HG03460 (cell line): ENCODE data around the gene KIAA0513.
A peak's percentile ranks its signal among the peaks of the same experiment; 100 is the strongest.
"Not testable (repeated sequence)": the region's sequence is repeated elsewhere in the genome, so short reads cannot be mapped to it uniquely, and the experiment has no call there.

Experiments used
- ATAC-seq: cut with Tn5 transposase; IDR thresholded peaks from one replicate; pipeline ENCODE4 v1.9.1; 2021; ENCODE audit not compliant: unreplicated experiment

KIAA0513 gene

DNA sequence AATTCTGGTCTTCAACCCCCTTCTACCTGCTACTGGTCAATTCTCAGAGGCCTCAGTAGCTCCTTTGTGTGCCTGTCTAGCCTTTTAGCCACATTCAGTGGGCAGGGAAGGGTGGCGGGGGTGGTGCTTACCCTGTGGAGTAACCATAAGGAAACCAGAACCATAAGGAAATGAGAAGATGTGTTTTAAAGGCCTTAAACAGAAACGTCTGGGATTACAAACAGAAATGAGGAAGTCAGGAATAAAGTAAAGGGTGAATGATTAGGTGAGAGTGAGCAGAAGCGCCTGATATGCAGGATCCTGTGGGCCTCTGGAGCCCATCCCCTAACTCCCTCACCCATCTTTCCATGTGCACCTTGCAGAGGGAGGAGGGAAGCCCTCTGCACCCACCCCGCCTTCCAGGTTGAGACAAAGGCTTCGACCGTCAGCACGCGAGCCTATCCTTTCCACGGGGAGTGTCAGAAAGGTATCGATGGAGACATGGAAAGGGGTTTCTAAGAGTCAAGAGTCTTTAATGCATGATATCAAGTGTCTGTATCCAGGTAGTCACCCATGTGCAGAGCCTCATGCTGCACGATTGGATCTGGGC is 20.4 kb downstream of the KIAA0513 start:
- ATAC-seq = no peak

DNA sequence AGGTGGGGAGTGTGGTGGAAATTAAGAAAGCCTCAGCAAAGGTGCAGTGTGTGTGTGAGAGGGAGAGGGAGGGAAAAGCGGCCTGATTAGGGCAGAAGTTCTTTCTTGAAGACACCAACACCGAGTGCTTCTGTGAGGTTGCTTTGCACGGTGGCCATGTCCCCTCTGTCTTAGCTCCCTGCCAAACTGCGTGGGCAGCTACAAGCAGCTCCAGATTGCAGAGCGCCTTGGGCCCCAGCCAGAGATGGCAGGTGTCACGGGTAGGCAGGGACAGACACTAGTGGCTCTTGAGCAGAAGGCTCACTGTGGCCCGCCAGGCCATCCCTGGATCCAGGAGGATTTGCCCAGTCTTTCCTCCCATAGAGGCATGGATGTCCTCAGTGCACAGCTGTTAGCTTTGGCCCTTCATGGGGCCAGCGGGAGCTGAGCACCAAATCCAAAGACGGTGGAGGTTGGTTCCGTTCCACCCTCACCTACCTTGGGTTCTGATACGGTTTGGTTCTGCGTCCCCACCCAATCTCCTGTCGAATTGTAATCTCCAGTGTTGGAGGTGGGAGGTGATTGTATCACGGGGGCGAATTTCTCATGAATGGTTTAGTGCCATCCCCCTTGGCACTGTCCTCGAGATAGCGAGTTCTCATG is 21.4 kb downstream of the KIAA0513 start:
- no peak for ATAC-seq

GRCh38 chr16:85049706-85050305 is 22.2 kb downstream of the KIAA0513 start:
- ATAC-seq = no peak

GRCh38 chr16:85051067-85051581 is 23.5 kb downstream of the KIAA0513 start:
- no peak for ATAC-seq

DNA sequence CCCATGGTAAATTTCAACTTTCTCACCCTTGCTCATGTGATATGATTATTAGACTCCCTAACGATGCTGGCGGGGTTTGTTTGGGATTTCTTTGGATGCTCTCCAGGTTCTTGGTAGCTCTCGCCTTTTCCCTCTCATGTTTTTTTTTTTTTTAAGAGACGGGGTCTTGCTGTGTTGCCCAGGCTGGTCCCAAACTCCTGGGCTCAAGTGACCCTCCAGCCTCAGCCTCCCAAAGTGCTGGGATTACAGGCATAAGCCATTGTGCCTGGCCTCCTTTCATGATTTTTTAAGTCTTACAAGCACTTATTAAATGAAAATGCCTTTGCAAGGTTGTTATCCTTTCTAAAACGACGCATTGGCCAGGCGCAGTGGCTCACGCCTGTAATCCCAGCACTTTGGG is 24.1 kb downstream of the KIAA0513 start:
- ATAC-seq = no peak

DNA sequence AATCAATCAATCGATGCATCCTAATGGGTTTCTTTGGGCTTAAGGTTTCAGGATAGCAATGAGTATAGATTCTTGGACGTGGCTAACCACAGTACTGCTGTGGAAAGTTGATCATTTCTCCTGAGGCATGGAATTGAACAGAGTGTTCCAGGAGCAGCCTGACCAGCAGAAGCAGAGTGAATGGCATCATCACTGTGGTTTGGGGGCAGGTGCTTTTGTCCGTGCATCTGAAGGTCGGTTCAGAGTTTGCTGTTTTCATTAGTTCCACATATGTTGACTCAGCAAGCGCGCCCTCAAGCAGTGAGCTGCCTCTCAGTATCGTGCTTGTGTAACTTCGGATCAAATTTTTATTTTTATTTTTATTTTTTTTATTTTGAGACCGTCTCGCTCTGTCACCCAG is 24.9 kb downstream of the KIAA0513 start:
- no peak for ATAC-seq

DNA sequence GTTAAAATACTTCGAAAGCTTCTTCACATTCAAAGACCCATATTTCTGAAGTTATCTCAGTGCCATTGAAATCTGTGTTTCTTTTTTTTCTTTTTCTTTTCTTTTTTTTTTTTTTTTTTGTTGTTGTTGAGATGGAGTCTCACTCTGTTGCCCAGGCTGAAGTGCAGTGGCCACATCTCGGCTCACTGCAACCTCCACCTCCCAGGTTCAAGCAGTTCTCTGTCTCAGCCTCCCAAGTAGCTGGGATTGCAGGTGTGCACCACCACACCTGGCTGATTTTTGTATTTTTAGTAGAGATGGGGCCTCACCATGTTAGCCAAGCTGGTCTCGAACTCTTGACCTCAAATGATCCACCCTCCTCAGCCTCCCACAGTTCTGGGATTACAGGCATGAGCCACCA is 26.7 kb downstream of the KIAA0513 start:
- not testable (repeated sequence) for ATAC-seq

- ATAC-seq = no peak
These were observed 27.4 kb downstream of the KIAA0513 start for GRCh38 chr16:85054948-85055492.

DNA sequence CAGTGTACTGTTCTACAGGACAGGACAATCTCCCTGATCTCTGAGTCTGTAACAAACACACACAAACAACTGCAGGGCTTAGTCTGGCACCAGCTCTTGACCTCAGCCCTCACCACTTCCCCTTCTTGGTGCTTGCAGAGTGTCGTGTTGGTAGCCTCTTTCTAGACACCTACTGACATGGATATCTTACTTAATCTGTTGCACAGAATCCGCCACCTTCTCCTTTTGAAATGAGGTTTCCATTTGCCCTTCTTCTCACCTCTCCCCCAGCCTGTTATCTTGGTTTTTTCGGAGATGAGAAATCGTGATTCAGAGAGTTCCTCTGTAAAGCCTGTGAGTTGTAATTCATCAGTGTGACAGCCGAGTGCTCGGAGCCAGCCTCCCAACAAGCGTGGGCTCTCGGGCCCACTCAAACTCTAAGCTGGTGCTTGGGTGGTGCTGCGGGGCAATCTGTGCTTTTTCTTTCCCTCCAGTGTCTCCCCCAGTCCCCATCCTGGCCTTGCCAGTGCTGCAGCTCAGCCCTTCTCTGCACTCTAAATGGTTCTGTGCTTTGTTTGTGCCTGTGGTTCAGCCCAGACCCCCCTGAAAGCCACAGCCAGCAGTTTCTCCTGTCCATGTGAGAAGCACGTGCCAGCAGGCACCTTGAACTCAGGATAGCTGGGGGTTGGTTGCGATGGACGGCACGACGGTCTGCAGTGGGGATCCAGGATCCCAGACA is 28.1 kb downstream of the KIAA0513 start:
- peak; percentile 92 for ATAC-seq

- ATAC-seq = no peak
These were observed 28.7 kb downstream of the KIAA0513 start for GRCh38 chr16:85056211-85056748.

DNA sequence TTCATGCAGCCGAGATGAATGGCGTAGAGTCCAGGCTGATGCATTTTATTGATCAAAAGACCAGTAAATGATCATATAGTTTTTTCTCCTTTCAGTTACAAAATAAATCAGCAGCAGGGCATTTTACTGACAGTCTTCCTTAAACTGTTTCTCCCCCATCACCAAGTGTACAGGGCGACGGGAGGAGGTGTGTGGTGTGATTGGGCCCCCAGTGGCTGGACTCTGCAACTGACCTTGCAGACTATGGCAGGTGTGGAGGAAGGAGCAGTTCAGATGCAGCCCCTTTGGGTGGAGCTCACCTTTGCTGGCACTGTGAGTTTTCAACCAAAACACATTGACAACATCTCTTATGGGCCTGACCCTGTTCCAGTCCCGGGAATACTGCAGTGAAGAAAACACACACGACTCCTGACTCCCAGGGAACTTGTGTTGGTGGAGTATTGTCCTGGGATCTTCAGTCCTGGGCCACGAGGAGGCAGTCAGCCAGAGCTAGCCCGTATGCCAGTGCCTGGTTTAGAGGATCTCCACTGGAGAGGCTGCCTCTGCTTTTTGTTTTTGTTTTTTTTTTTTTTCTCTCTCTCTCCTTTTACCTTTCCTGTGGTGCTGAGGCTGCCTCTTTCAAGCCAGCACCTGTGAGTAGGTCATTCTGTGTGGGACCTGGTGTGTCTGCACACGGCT is 29.8 kb downstream of the KIAA0513 start:
- no peak for ATAC-seq

DNA sequence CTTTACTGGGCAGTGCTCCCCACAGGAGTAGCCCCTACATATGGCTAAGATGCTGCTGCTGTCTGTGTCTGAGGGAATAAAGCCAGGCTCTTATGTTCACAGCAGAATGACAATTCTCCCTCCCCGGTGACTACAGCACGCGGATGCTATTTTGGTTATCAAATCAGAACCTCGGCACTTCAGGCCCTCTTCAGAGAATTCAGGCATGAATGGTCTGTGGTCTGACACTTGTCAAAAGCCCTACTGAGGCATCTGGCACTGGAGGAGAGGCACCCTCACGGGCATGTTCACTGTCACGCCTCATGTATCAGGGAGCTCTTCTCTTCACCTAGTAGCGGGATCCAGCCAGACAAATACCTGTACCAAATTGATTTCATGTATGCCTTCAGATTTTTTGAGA is 30.4 kb downstream of the KIAA0513 start:
- no peak for ATAC-seq

DNA sequence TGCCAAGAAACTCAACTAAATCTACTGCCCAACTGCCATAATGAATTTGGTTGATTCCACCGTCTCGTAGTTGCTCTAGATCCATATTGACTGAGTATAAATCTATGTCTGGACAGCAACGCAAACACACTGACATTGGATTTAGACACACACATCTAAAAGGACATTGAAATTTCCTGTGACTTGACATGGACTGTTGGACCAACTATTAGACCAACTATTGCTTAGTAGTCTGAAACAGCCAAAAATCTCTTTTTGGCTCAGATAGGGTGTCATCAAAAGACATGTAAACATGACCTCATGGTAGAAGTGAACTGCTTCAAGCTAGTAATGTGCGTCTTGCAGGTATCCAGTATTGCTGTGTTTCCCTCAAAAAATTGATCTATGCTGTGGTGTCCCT is 31.3 kb downstream of the KIAA0513 start:
- no peak for ATAC-seq

DNA sequence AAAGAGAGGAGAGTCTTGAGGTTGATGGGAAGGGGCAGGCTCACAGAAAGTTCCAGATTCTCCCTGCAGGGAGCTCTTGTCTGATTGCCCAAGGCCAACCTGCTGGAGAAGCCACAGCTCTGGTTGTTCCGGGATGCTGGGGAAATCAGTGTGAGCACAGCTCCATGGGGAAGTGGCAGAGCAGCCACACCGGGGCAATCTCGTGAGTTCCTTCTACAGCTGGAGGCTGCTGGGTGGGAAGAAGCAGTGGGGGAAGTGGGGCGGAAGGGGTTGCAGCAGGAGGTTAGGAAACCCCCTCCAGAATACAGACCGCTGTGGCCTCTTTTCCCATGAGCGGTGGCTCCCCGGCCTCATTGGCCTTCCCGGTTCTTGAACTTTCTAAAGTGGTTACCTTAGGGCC is 34.0 kb downstream of the KIAA0513 start:
- no peak for ATAC-seq

DNA sequence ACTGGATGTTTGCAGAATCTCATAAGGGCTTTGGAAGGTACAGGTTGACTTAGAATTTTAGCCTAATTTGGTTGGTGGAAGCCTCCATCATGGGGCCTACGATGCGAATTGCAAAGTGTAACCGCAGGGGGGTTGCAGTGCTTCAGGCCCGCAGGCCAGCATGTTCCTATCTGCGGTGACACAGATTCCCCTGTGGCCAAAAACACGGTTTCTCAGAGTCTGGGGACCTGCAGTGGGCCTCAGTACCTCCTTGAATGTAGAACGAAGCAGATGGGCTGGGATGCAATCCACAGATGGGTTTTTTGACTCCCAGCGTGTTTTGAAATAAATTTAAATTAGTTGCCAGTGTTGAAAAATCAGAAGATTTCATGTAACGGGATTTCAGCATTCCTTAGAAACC is 34.7 kb downstream of the KIAA0513 start:
- ATAC-seq = no peak

DNA sequence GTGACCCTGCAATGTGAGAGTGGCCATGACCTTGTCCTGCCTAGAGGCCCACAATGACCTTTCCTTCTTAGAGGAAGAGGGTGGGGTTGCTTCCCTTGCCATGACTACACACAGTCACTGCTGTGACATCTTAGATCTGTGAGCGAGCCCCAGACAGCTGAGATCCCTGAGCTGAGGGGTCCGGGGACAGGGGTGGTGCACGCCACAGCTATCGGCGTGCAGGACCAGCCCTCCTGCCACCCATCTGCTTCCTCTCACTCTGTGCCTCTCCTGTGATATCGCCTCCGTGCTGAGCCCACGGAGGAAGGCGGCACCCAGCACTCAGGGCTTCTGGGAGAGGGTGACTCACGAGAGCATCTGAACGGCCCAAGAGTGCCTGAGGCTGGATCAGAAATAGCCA is 35.2 kb downstream of the KIAA0513 start:
- ATAC-seq = no peak

- ATAC-seq = no peak
These were observed 36.6 kb downstream of the KIAA0513 start for GRCh38 chr16:85064186-85064585.

DNA sequence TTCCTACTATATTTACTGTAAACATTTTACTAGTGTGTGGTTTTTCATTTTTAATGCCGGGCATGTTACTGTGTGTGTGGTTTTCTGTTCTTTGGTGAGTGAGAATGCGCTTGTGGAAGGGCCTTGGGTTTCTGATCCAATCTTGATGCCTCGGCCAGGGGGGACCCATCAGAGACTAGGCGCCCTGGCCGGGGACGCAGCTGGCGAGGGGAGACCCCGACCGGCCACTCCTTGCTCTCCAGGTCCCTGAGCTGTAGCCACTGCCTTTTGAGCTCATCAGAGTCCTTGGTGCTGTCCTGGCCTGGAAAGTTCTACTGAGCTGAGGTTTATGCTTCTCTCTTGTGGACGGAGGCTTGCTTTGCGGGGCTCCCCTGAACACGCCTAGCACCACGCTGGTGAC is 37.5 kb downstream of the KIAA0513 start:
- ATAC-seq = no peak

GRCh38 chr16:85066346-85066885 is 38.8 kb downstream of the KIAA0513 start:
- ATAC-seq = no peak

DNA sequence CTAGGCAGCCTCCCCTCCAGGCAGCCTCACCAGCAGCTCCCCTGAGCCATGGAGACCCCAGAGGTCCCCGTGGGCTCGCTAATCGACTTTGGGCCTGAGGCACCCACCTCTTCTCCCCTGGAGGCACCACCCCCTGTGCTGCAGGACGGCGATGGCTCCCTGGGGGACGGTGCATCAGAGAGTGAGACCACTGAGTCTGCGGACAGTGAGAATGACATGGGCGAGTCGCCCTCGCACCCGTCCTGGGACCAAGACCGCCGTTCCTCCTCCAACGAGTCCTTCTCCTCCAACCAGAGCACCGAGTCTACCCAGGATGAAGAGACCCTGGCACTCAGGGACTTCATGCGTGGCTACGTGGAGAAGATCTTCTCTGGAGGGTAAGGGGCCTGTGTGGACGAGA is 39.4 kb downstream of the KIAA0513 start:
- ATAC-seq = no peak
